Astrocyte of the spinal cord (primary cell): ENCODE results near the gene CADM1.
A peak's percentile ranks its signal among the peaks of the same experiment; 100 is the strongest.

Experiments used
- DNase-seq: peaks from one replicate; pipeline ENCODE4 v3.0.0; 2011; ENCODE audit warnings: low read depth, low spot score
- H3K4me3 ChIP-seq: 2 replicates; pipeline ENCODE4 v1.5.1; 2011; ENCODE audit warnings: low read depth, mild to moderate bottlenecking, low read length, moderate library complexity
- in situ Hi-C: cut with HindIII; loops from 2 replicates; pipeline ENCODE4 v1.10.0; 2017; ENCODE audit warnings: low sequenced_read_pairs
- TF ChIP-seq, protein P1 (sequence below): IDR thresholded peaks from 2 replicates; pipeline ENCODE4 v1.5.1; 2012; ENCODE audit warnings: low read depth, mild to moderate bottlenecking, low read length, inconsistent platforms

The CADM1 gene

GRCh38 chr11:115504276-115505158 lies at the start of gene CADM1:
Gene CADM1, minus strand, starts transcription at chr11:115504415.
- H3K4me3 ChIP-seq: peak within 1 kb of the TSS; percentile 64
- TF ChIP-seq, protein P1, sequence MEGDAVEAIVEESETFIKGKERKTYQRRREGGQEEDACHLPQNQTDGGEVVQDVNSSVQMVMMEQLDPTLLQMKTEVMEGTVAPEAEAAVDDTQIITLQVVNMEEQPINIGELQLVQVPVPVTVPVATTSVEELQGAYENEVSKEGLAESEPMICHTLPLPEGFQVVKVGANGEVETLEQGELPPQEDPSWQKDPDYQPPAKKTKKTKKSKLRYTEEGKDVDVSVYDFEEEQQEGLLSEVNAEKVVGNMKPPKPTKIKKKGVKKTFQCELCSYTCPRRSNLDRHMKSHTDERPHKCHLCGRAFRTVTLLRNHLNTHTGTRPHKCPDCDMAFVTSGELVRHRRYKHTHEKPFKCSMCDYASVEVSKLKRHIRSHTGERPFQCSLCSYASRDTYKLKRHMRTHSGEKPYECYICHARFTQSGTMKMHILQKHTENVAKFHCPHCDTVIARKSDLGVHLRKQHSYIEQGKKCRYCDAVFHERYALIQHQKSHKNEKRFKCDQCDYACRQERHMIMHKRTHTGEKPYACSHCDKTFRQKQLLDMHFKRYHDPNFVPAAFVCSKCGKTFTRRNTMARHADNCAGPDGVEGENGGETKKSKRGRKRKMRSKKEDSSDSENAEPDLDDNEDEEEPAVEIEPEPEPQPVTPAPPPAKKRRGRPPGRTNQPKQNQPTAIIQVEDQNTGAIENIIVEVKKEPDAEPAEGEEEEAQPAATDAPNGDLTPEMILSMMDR: peak; percentile 67
- peak; percentile 95 for DNase-seq
- in situ Hi-C loops: no loop called here

GRCh38 chr11:115552773-115553438 lies 48.7 kb upstream of the CADM1 start:
- TF ChIP-seq, protein P1: no peak
- H3K4me3 ChIP-seq: no peak overlapping the region
- DNase-seq: no peak
- in situ Hi-C loops: no loop called here

- no peak overlapping the region for H3K4me3 ChIP-seq
- in situ Hi-C loops: no loop called here
- DNase-seq: no peak
- TF ChIP-seq, protein P1: no peak
These were observed 48.0 kb upstream of the CADM1 start for GRCh38 chr11:115552151-115552772.

GRCh38 chr11:115550291-115551059 lies 46.3 kb upstream of the CADM1 start:
- DNase-seq: no peak
- no peak overlapping the region for H3K4me3 ChIP-seq
- TF ChIP-seq, protein P1: no peak
- in situ Hi-C loops: no loop called here

- TF ChIP-seq, protein P1: no peak
- H3K4me3 ChIP-seq: no peak overlapping the region
- no peak for DNase-seq
- in situ Hi-C loops: no loop called here
These were observed 44.8 kb upstream of the CADM1 start for GRCh38 chr11:115548878-115549528.
